Fibroblast of the aortic adventitia (primary cell): Measurements from ENCODE around the gene USP43. TPM values are rescaled to one million over a fixed set of nuclear protein-coding genes. Genes with fewer than 3 reads are reported as not detected.
"Not testable (repeated sequence)": the region's sequence is repeated elsewhere in the genome, so short reads cannot be mapped to it uniquely, and the experiment has no call there.

ENCODE experiments used
- DNase-seq: peaks from one replicate; pipeline ENCODE4 v3.0.0-alpha.2; 2010; ENCODE audit warnings: low read depth
- H3K4me3 ChIP-seq: 2 replicates; pipeline ENCODE4 v1.5.1; 2011; ENCODE audit warnings: low read depth, mild to moderate bottlenecking, control low read depth, low read length, moderate library complexity
- CTCF ChIP-seq: IDR thresholded peaks from 2 replicates; pipeline ENCODE4 v1.5.1; 2011; ENCODE audit warnings: mild to moderate bottlenecking, low read length, control low read depth, inconsistent platforms; ENCODE audit not compliant: insufficient read depth
- total RNA-seq: library from RNA; depleted of rRNA; stranded (reverse); fragments of >200 nt; gene quantifications from 2 replicates; pipeline ENCODE4 v1.2.3, GENCODE V29; 2012; ENCODE audit warnings: low replicate concordance

Gene USP43
- total RNA-seq, 1 donor = not detected

DNA sequence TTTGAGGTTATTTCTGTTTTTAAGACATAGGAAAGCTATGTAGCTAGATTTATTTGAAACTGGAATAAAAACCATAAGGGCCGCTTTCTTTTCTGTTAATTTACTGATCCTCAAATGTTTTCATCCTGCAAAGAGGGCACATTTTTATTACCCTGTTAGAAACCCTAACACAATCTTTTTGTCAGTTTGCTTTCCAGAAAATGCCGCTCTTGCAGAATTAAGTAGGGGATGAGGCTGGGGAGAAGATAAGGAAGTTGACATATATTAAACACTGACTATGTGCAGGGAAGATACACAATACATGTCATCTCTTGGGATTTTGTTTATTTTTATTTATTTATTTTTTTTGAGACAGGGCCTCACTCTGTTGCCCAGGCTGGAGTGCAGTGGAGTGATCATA, 15.7 kb downstream of the USP43 start:
- DNase-seq = no peak
- TF ChIP-seq CTCF = no peak
- H3K4me3 ChIP-seq = no peak overlapping the region

DNA sequence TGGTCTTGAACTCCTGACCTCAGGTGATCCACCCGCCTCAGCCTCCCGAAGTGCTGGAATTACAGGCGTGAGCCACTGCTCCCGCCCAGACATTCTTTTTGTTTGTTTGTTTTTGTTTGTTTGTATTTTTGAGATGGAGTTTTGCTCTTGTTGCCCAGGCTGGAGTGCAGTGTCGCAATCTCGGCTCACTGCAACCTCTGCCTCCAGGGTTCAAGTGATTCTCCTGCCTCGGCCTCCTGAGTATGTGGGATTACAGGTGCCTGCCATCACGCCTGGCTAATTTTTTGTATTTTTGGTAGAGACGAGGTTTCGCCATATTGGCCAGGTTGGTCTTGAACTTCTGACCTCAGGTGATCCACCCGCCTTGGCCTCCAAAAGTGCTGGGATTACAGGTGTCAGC, 18.2 kb downstream of the USP43 start:
- DNase-seq, H3K4me3 ChIP-seq: not testable (repeated sequence)

DNA sequence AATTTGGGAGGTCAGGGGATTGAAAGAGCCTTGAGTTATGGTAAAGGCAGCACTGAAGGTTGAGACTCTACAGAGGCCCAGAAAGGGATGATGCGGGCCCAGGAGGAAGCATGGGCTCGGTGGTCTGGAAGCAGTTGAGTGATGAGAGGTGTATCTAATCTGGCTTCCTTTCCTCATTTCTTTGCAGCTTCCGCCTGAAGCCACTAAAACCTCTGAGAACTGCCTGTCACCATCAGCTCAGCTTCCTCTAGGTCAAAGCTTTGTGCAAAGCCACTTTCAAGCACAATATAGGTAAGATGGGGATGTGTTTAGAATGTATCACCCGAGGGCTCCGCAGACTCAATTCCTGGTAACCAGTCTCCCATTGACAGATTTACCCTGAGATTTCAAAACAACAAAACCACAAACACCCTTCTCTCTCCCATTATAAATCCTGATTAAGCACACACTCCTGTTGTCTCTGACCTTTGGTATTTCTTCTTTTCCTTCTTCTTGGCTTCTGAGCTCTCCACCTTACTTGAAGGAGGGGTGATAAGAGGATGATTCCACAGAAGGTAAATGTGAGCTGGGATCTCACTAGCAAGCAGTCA, 21.2 kb downstream of the USP43 start:
- H3K4me3 ChIP-seq = no peak overlapping the region
- no peak for DNase-seq
- no peak for TF ChIP-seq CTCF

DNA sequence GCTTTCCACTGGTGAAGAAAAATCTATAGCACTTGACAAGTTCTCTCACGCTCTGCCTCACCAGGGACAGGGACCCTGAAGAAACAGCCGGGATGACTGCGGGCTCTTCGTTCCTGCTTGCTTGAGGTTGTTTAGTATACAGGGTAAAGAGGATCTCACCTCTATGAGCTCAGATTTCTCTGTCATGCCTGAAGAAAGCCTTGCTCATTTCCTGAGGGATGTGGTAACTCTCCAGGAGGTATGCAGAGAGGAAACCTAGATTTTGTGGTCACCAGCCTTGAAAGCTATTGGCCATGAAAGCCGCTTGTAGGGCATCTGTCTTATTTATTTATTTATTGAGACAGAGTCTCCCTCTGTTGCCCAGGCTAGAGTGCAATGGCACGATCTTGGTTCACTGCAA, 23.2 kb downstream of the USP43 start:
- no peak for DNase-seq
- no peak overlapping the region for H3K4me3 ChIP-seq
- no peak for TF ChIP-seq CTCF

- no peak for DNase-seq
- TF ChIP-seq CTCF = no peak
- no peak overlapping the region for H3K4me3 ChIP-seq
Observed at GRCh38 chr17:9669551-9670008, 24.3 kb downstream of the USP43 start.

- no peak for DNase-seq
- TF ChIP-seq CTCF = no peak
Observed at GRCh38 chr17:9670596-9670995, 25.3 kb downstream of the USP43 start.

DNA sequence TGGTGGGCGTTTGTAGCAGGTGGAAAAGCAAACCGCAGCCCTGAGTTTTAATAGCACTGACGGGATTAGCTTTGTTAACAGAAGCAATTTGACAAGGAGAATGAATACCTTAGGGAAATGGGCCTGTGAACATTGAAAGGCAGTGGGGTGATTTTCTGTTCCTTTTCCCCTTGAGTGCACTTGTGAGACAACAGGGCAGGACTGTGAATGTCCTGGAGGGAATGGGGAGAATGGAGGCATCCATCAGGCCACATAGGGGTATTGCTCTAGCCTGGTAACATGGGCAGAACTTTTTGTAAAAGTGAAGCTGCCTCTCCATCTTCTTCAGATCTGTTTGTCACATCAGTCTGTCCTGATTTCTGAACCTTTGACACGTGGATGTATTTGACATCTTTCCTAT, 26.2 kb downstream of the USP43 start:
- no peak overlapping the region for H3K4me3 ChIP-seq
- no peak for TF ChIP-seq CTCF

More at GRCh38 chr17:9670596-9670995, 25.3 kb downstream of the USP43 start:
- no peak overlapping the region for H3K4me3 ChIP-seq

More for the DNA sequence above, 26.2 kb downstream of the USP43 start:
- DNase-seq = no peak
